ENCODE results near the gene OGFOD2.

DNA sequence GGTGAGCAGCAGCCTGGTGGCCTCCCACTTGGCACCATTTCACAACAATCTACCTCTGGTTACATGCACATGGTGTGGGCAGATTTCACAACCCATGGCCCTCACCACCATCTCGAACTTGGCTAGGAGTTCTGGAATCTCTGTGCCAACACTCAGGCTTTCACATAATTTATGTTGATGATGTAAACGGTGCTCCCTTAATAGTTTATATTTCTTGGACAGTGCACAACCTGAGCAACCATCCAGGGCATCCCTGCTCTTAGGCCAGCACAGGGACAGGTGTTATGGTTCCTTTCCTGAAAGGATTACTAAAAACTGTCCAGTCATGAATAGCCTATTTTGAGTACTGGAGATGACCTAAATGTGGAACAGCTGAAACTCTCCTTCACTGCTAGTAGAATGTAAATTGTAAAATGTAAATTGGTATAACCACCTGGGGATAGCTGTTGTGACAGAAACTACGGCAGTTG, 37.4 kb upstream of the OGFOD2 start:
- TF ChIP-seq, protein P1, sequence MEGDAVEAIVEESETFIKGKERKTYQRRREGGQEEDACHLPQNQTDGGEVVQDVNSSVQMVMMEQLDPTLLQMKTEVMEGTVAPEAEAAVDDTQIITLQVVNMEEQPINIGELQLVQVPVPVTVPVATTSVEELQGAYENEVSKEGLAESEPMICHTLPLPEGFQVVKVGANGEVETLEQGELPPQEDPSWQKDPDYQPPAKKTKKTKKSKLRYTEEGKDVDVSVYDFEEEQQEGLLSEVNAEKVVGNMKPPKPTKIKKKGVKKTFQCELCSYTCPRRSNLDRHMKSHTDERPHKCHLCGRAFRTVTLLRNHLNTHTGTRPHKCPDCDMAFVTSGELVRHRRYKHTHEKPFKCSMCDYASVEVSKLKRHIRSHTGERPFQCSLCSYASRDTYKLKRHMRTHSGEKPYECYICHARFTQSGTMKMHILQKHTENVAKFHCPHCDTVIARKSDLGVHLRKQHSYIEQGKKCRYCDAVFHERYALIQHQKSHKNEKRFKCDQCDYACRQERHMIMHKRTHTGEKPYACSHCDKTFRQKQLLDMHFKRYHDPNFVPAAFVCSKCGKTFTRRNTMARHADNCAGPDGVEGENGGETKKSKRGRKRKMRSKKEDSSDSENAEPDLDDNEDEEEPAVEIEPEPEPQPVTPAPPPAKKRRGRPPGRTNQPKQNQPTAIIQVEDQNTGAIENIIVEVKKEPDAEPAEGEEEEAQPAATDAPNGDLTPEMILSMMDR (IDR thresholded peaks at IDR 0.05) = no peak
- no peak for TF ChIP-seq POLR2A (IDR thresholded peaks at IDR 0.05)
